Cardiac muscle cell (in vitro differentiated cells and primary cell): ENCODE measurements around the gene TSKS. TPM values are rescaled to one million over a fixed set of nuclear protein-coding genes. Genes with fewer than 3 reads are reported as not detected.

Experiments
- DNase-seq, 2 donors: peaks; one replicate each; pipeline versions ENCODE4 v3.0.0 to v3.0.0-alpha.2; 2010 to 2017; ENCODE audit warnings: low read depth in 1 of 2, low spot score in 1 of 2
- H3K27ac ChIP-seq: fragments of 200-600 bp; sonication (generic); 2 replicates; pipeline ENCODE4 v1.5.1; 2016
- H3K27me3 ChIP-seq: fragments of 200-600 bp; sonication (generic); 2 replicates; pipeline ENCODE4 v1.6.0; 2016; ENCODE audit warnings: control low read depth
- H3K36me3 ChIP-seq: fragments of 200-600 bp; sonication (generic); 2 replicates; pipeline ENCODE4 v1.5.1; 2016; ENCODE audit warnings: control low read depth
- H3K4me1 ChIP-seq: fragments of 200-600 bp; sonication (generic); 2 replicates; pipeline ENCODE4 v1.8.1; 2017; ENCODE audit warnings: low read depth, mild to moderate bottlenecking, mixed run types
- H3K4me3 ChIP-seq: fragments of 200-600 bp; sonication (generic); 2 replicates; pipeline ENCODE4 v1.5.1; 2016; ENCODE audit warnings: mild to moderate bottlenecking
- H3K9me3 ChIP-seq: fragments of 200-600 bp; sonication (generic); 2 replicates; pipeline ENCODE4 v1.5.1; 2017; ENCODE audit warnings: low read depth, mild to moderate bottlenecking, control low read depth
- CTCF ChIP-seq: IDR thresholded peaks from 2 replicates; pipeline ENCODE4 v1.5.1; 2012; ENCODE audit warnings: low read depth, mild to moderate bottlenecking, low read length
- polyA plus RNA-seq: library from polyadenylated mRNA; unstranded; fragments of >200 nt; fragmentation: Nextera tagmentation; extraction: Ambion mirVana; gene quantifications from 2 replicates; pipeline ENCODE4 v1.2.1, GENCODE V29; 2016
- total RNA-seq: library from RNA; depleted of rRNA; stranded (reverse); fragments of >200 nt; gene quantifications from 2 replicates; pipeline ENCODE4 v1.2.3, GENCODE V29; 2016

The TSKS gene
- total and polyA plus RNA-seq, 2 experiments from 2014 or later, result 0.09 TPM; not detected in 1

- no peaks in the 10 kb centered on the region for H3K27me3 ChIP-seq
- no peaks in the 10 kb centered on the region for H3K9me3 ChIP-seq
- TF ChIP-seq CTCF, result peak; percentile 7
- H3K27ac ChIP-seq, result no peak overlapping the region
- H3K4me1 ChIP-seq, result no peaks in the 10 kb centered on the region
- H3K4me3 ChIP-seq, result no peak overlapping the region
- H3K36me3 ChIP-seq, result peaks cover 34% of the 10 kb centered on the region
- no peak for DNase-seq
Measured at GRCh38 chr19:49799798-49800376, 36.8 kb upstream of the TSKS start.

- Histone ChIP-seq H3K4me1 (no peaks in the 10 kb centered on the region), H3K27me3 (no peaks in the 10 kb centered on the region), H3K27ac (no peak overlapping the region), H3K36me3 (peaks cover 37% of the 10 kb centered on the region), H3K9me3 (no peaks in the 10 kb centered on the region), H3K4me3 (no peak overlapping the region)
- TF ChIP-seq CTCF, result no peak
- DNase-seq, result no peak
Measured at GRCh38 chr19:49799271-49799797, 36.2 kb upstream of the TSKS start.

GRCh38 chr19:49798574-49798973 is 35.5 kb upstream of the TSKS start:
- Histone ChIP-seq H3K27ac (no peak overlapping the region), H3K4me3 (no peak overlapping the region), H3K4me1 (no peaks in the 10 kb centered on the region), H3K9me3 (no peaks in the 10 kb centered on the region), H3K36me3 (peaks cover 38% of the 10 kb centered on the region), H3K27me3 (no peaks in the 10 kb centered on the region)
- TF ChIP-seq CTCF, result no peak
- DNase-seq, result no peak

GRCh38 chr19:49795615-49796014 is 32.5 kb upstream of the TSKS start:
- Histone ChIP-seq H3K27me3 (no peaks in the 10 kb centered on the region), H3K27ac (no peak overlapping the region), H3K9me3 (no peaks in the 10 kb centered on the region), H3K4me1 (no peaks in the 10 kb centered on the region), H3K4me3 (no peak overlapping the region), H3K36me3 (peaks cover 39% of the 10 kb centered on the region)
- no peak for TF ChIP-seq CTCF
- no peak for DNase-seq

GRCh38 chr19:49793561-49793840 is 30.4 kb upstream of the TSKS start:
- Histone ChIP-seq H3K36me3 (peaks cover 30% of the 10 kb centered on the region), H3K4me3 (no peak overlapping the region), H3K9me3 (no peaks in the 10 kb centered on the region), H3K4me1 (no peaks in the 10 kb centered on the region), H3K27ac (no peak overlapping the region), H3K27me3 (no peaks in the 10 kb centered on the region)
- DNase-seq, result no peak
- no peak for TF ChIP-seq CTCF
